ENCODE results near the gene OR52H1. TPM values are rescaled to one million over a fixed set of nuclear protein-coding genes. Genes with fewer than 3 reads are reported as not detected.

The OR52H1 gene
- total RNA-seq, 1 donor from 2014 or later, result not detected

- no peaks in the 10 kb centered on the region for H3K36me3 Mint-ChIP-seq (ENCODE audit: low read depth)
- TF ChIP-seq CTCF (conservative IDR thresholded peaks at IDR 0.05), result no peak
- no peak overlapping the region for H3K27ac Mint-ChIP-seq (ENCODE audit: unreplicated experiment)
- DNase-seq (ENCODE audit: low read depth, low spot score), result no peak
- no peaks in the 10 kb centered on the region for H3K9me3 Mint-ChIP-seq
- peaks cover 10% of the 10 kb centered on the region for H3K27me3 Mint-ChIP-seq (ENCODE audit: low read depth)
- H3K4me3 Mint-ChIP-seq, result no peak overlapping the region
- no peaks in the 10 kb centered on the region for H3K4me1 Mint-ChIP-seq
Measured at GRCh38 chr11:5550440-5551095, 2.2 kb upstream of the OR52H1 start.

DNA sequence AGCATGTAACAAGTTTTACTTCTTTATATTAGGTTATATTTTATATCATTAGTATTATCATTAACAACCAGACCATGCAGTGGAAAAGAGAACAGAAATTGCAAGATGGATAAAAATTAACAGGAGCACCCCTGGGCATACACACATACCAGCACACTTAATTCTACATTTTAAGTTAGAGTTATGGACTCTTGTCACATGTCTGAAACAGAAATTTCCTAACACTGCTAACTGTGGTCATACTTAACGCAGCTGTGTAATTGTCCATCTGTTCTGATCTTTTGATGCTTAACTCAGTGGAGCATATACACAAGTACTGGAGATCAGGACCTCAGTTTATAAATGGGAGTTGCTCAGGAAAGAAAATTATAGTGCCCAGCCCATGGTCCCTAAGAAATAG is 358 bp downstream of the OR52H1 start:
- H3K4me1 Mint-ChIP-seq, result no peaks in the 10 kb centered on the region
- H3K36me3 Mint-ChIP-seq (ENCODE audit: low read depth), result no peaks in the 10 kb centered on the region
- no peak for TF ChIP-seq CTCF (conservative IDR thresholded peaks at IDR 0.05)
- no peak for DNase-seq (ENCODE audit: low read depth, low spot score)
- H3K27me3 Mint-ChIP-seq (ENCODE audit: low read depth), result no peaks in the 10 kb centered on the region
- H3K4me3 Mint-ChIP-seq, result no peak overlapping the region
- H3K9me3 Mint-ChIP-seq, result no peaks in the 10 kb centered on the region
- no peak overlapping the region for H3K27ac Mint-ChIP-seq (ENCODE audit: unreplicated experiment)

DNA sequence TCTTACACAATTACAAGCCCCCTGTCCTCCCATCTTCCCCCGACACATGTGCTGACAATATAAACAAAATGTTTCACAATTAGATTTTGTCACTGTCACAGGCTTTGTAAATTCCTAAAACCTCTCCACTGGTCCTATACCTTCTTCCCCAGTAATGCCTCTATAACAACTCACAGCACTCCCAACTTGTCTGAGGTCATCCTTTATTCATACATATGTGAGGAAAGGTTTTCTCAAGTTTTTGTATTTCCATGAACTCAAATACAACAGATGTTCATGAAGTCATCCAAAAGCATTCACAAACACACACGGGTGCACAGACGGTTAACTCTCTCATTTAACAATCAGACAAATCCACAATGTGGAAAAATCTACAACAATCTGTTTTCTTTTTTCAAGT is 1.9 kb downstream of the OR52H1 start:
- no peaks in the 10 kb centered on the region for H3K4me1 Mint-ChIP-seq
- H3K27me3 Mint-ChIP-seq (ENCODE audit: low read depth), result no peaks in the 10 kb centered on the region
- H3K27ac Mint-ChIP-seq (ENCODE audit: unreplicated experiment), result no peak overlapping the region
- H3K36me3 Mint-ChIP-seq (ENCODE audit: low read depth), result no peaks in the 10 kb centered on the region
- no peak for TF ChIP-seq CTCF (conservative IDR thresholded peaks at IDR 0.05)
- no peaks in the 10 kb centered on the region for H3K9me3 Mint-ChIP-seq
- DNase-seq (ENCODE audit: low read depth, low spot score), result no peak
- no peak overlapping the region for H3K4me3 Mint-ChIP-seq

DNA sequence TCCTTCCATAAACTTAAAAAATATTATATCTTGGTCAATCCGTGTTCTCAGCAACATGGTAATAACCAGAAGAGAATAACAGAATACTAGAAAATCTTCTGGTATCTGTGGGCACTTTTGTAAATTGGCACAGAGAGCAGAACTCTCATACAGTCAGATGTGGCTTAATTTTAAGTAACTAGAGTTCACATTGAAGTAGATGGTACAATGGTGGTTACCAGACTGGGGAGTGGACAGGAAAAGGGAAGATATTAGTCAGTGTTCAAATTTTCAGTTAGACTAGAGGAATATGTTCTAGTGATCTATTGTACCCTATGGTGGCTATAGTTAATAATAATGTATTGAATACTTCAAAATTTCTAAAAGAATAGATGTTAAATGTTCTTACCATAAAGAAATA is 6.9 kb downstream of the OR52H1 start:
- no peak for TF ChIP-seq CTCF (conservative IDR thresholded peaks at IDR 0.05)
- Mint-ChIP-seq H3K4me1 (no peaks in the 10 kb centered on the region), H3K27me3 (ENCODE audit: low read depth) (no peaks in the 10 kb centered on the region), H3K27ac (ENCODE audit: unreplicated experiment) (no peak overlapping the region), H3K9me3 (peaks cover 3% of the 10 kb centered on the region), H3K36me3 (ENCODE audit: low read depth) (no peaks in the 10 kb centered on the region), H3K4me3 (no peak overlapping the region)
- no peak for DNase-seq (ENCODE audit: low read depth, low spot score)

GRCh38 chr11:5536482-5536881 is 11.9 kb downstream of the OR52H1 start:
- no peak overlapping the region for H3K4me3 Mint-ChIP-seq
- no peak for DNase-seq (ENCODE audit: low read depth, low spot score)
- peaks cover 3% of the 10 kb centered on the region for H3K9me3 Mint-ChIP-seq
- TF ChIP-seq CTCF (conservative IDR thresholded peaks at IDR 0.05), result no peak
- H3K4me1 Mint-ChIP-seq, result no peaks in the 10 kb centered on the region
- H3K27me3 Mint-ChIP-seq (ENCODE audit: low read depth), result peaks cover 4% of the 10 kb centered on the region
- no peaks in the 10 kb centered on the region for H3K36me3 Mint-ChIP-seq (ENCODE audit: low read depth)
- H3K27ac Mint-ChIP-seq (ENCODE audit: unreplicated experiment), result no peak overlapping the region
